HG03342 (cell line): ENCODE measurements around the gene PLCB4.

Experiments
- ATAC-seq: cut with Tn5 transposase; IDR thresholded peaks from one replicate; pipeline ENCODE4 v1.9.1; 2021; ENCODE audit warnings: mild to moderate bottlenecking, moderate library complexity; ENCODE audit not compliant: unreplicated experiment

The PLCB4 gene

GRCh38 chr20:9100691-9101090 is 31.8 kb downstream of the PLCB4 start:
- ATAC-seq: no peak

DNA sequence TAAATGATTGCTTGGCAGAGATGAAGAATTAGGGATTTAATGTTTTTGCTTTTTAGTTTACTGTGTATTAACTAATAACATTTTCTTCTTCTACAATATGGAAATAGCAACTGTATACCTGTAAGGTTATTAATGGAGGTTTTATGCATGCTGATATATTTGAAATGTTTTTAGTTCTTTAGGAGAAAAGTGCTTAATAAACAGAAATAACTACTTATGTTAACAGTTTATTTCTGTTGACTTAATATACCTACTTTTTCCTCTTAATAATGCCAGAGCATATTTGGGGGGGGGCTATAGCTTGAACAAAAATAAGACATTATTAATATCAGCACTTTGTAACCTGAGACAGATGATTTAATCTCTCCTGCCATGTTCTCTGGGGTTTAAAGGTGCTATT is 33.6 kb downstream of the PLCB4 start:
- no peak for ATAC-seq

DNA sequence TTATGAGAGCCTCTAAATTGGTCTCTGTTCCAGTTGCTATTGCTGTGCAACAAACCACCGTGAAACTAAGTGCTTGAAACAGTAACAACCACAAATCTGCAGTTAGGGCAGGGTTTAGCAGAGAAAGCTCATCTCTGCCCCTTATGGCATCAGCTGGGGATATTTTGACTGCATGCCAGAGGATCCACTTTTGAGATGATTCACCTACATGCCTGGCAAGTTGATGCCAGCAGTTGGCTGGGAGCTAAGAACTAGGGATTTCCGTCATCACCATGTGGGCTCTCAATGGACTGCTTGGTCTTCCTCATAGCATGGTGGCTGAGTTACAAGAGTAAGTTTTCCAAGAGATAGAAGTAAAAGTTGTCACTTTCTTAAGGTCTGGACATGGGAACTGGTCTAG is 35.1 kb downstream of the PLCB4 start:
- no peak for ATAC-seq

- ATAC-seq: no peak
These were observed 39.4 kb downstream of the PLCB4 start for GRCh38 chr20:9108260-9108659.

GRCh38 chr20:9109566-9109965 is 40.7 kb downstream of the PLCB4 start:
- ATAC-seq: no peak

- no peak for ATAC-seq
These were observed 41.5 kb downstream of the PLCB4 start for GRCh38 chr20:9110365-9110764.

DNA sequence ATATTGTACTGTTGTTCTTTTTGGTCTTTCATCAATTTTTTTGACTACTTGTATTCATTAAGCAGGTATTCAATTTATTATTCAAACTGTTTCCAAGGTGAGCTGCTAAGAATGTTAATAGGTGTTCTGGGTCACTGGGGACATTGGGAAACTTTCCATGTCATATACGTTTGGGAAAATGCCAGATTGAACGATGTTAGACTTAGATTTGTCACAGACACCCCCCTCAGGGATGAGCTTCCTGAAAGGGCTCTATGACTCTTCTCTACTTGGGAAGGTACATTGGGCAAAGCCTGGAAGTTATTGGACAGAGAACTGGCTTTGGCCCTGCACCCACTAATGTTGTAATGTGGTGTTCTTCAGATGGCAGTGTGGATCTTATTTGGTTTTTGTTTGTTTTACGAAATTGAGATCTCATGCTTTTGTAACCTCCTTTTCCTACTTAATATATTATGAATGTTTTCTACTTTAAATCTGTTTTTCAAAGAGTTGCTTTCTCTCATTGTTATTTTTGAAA is 42.1 kb downstream of the PLCB4 start:
- ATAC-seq: no peak

DNA sequence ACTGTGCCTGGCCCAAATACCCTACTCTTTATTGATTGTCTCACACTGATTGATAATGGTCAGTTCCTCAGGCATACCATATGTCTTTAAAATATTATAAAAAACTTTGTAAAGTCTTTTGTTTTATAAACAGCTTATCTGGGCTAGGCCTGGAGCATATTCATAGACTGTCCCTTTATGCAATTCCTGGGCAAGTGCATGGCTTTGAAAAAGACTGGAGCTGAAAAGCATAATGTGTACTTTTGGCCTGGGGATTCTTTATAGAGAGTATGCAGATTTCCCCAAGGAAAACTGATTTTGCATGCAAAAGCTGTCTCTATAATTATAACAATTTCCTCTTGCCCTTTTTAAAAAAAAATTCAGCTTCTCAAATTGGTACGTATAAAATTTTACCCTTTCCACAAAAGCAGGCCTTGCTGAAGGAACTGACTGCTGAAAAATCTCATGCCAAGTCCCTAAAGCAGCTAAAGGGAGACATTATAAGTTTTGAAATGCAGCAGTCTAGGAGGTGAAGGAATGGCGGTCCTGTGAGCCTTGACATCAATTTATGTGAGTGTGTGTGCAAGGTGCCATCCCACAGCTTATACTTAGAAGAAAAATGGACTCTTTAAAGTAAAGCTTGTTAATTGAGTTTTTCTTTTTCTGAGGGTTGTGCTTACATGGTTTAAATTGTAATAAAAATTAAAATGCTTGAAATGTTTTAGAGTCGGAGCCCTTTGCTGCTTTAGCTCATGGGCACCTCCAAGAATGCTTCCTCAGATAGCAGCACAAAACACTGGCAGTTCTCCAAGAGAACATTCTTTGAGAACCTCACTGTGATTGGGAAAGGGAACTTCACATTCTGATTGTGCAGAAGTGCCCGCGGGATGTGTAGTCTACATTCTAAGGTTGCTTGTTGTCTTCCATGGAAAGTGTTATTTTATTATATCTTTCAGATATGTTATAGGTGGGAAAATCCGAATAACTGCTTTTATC is 43.9 kb downstream of the PLCB4 start:
- ATAC-seq: no peak

- ATAC-seq: no peak
These were observed 45.8 kb downstream of the PLCB4 start for GRCh38 chr20:9114709-9115108.

GRCh38 chr20:9117548-9117947 is 48.7 kb downstream of the PLCB4 start:
- ATAC-seq: no peak

- no peak for ATAC-seq
These were observed 50.9 kb downstream of the PLCB4 start for GRCh38 chr20:9119776-9120175.

- ATAC-seq: no peak
These were observed 52.3 kb downstream of the PLCB4 start for GRCh38 chr20:9121211-9121610.

DNA sequence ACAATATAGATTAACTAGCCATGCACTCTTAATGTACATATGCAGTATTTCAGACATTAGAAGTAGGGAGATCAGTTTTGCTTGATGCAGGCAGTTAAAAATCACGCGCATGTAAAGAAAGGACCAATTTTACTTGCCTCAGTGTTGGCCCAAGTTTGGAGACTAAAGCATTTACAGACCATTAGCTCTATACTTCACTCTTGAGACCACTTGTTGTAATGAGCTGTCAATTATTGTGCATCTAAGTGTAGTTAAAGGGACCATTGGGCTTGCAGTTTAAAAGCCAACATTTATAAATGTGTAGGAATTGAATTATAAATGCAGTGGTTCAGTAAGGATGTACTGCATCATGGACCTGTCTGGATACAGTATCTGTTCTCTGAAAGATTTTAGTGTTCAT is 53.7 kb downstream of the PLCB4 start:
- ATAC-seq: no peak

GRCh38 chr20:9126527-9126926 is 57.6 kb downstream of the PLCB4 start:
- no peak for ATAC-seq

GRCh38 chr20:9128568-9128967 is 59.7 kb downstream of the PLCB4 start:
- no peak for ATAC-seq

GRCh38 chr20:9129756-9130155 is 60.9 kb downstream of the PLCB4 start:
- ATAC-seq: no peak

DNA sequence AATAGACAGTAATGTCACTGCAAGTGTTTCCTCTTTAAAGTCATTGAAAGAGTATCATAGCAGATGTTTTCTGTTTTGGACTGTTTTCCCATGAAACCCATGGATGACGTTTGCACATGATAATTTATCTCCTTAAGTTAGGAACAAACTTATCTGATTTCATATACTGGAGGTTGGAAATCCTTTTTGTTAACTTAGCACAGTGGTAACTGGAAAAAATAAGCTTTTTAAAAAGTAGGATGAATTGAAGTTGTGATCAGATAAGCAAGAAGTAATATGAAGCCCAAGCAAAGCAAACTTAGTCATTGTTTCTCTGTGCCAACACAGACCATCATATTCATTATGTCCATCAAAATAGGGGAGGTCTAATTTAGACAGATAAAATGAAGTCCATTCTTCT is 61.6 kb downstream of the PLCB4 start:
- ATAC-seq: no peak

DNA sequence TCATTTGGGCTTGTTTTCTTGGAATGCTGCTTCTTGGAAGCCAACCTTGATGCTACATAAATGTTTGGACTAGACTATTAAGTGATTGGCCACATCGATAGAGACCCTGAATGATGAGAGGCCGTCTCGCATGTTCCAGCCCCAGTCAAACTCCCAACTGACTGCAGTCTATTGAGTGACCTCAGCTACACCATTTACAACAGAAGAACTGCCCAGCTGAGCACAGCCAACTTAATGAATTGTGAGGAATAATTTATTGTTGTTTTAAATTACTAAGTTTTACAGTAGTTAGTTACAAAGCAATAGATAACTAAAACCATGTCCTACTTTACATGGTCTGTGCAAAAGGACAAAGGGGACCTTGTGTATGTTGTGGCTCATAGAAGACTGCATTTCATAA is 63.0 kb downstream of the PLCB4 start:
- ATAC-seq: no peak

DNA sequence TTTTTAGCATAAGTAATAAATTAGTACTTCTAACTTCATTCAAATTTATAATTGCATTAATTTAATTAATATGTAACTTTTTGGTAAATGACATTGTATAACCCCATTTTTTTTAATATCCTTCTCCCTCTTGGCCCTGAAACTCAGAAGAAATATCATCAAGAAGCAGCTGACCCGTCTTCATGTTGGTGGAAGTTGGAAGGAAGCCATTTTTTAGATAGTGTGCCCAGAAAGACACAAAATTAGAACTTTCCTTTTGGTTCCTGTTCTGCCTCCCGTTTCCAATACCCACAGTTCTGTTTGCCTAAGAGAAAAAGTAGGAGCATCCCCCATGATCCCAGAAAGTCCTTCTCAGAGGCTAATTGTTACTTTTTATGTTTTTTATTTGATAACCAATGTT is 65.5 kb downstream of the PLCB4 start:
- ATAC-seq: no peak

- ATAC-seq: no peak
These were observed 67.2 kb downstream of the PLCB4 start for GRCh38 chr20:9136114-9136513.

- no peak for ATAC-seq
These were observed 68.1 kb downstream of the PLCB4 start for GRCh38 chr20:9137001-9137400.

GRCh38 chr20:9139106-9139833 is 70.4 kb downstream of the PLCB4 start:
- no peak for ATAC-seq
